HepG2 (cell line): ENCODE data around the gene SFXN5. TPM values are rescaled to one million over a fixed set of nuclear protein-coding genes. Genes with fewer than 3 reads are reported as not detected.
A peak's percentile ranks its signal among the peaks of the same experiment; 100 is the strongest.

ENCODE experiments used
- CCDC6 ChIP-seq: sonication (generic); formaldehyde crosslinking; IDR thresholded peaks from 2 replicates; pipeline ENCODE4 v1.8.1; 2022; ENCODE audit warnings: mild to moderate bottlenecking, missing genetic modification reagents, moderate library complexity
- DNMT1 ChIP-seq: sonication (generic); formaldehyde crosslinking; IDR thresholded peaks from 2 replicates; pipeline ENCODE4 v1.5.1; 2020; ENCODE audit warnings: mild to moderate bottlenecking, missing genetic modification reagents
- FIP1L1 ChIP-seq: fragments of 200-400 bp; formaldehyde crosslinking; IDR thresholded peaks from 2 replicates; pipeline ENCODE4 v1.6.1; 2018; ENCODE audit warnings: low read depth, mild to moderate bottlenecking, low read length, moderate library complexity, borderline replicate concordance; ENCODE audit not compliant: insufficient read depth
- HNRNPUL1 ChIP-seq: fragments of 200-400 bp; formaldehyde crosslinking; IDR thresholded peaks from 2 replicates; pipeline ENCODE4 v1.6.1; 2017; ENCODE audit warnings: low read depth, mild to moderate bottlenecking, low read length, moderate library complexity
- LCORL ChIP-seq, 2 experiments: fragments of 450-650 bp in 1 of 2; sonication (generic) in 1 of 2; formaldehyde crosslinking in 1 of 2; IDR thresholded peaks; 2 replicates each; pipeline versions ENCODE4 v1.5.0 to v1.6.1; 2017 to 2020; ENCODE audit warnings: antibody characterized with exemption in 1 of 2, missing genetic modification reagents in 1 of 2
- MEIS2 ChIP-seq: sonication (generic); formaldehyde crosslinking; IDR thresholded peaks from 2 replicates; pipeline ENCODE4 v1.9.0; 2021; ENCODE audit warnings: mild to moderate bottlenecking, missing genetic modification reagents
- NCOR1 ChIP-seq: fragments of 200-600 bp; sonication (generic); IDR thresholded peaks from 2 replicates; pipeline ENCODE4 v1.7.0; 2017; ENCODE audit warnings: antibody characterized with exemption, low read length, borderline replicate concordance
- SNRNP70 ChIP-seq: fragments of 200-400 bp; formaldehyde crosslinking; IDR thresholded peaks from 2 replicates; pipeline ENCODE4 v1.6.1; 2017; ENCODE audit warnings: mild to moderate bottlenecking, low read depth, low read length, moderate library complexity
- YY1 ChIP-seq: IDR thresholded peaks from 2 replicates; pipeline ENCODE4 v1.6.1; 2011; ENCODE audit warnings: low read length, low read depth, moderate library complexity, mild to moderate bottlenecking; ENCODE audit not compliant: insufficient read depth, insufficient replicate concordance
- ZKSCAN1 ChIP-seq: fragments of 150-350 bp; IDR thresholded peaks from 2 replicates; pipeline ENCODE4 v1.6.1; 2014; ENCODE audit warnings: low read length
- ZNF331 ChIP-seq: sonication (generic); formaldehyde crosslinking; IDR thresholded peaks from 2 replicates; pipeline ENCODE4 v1.4.0; 2020; ENCODE audit warnings: missing genetic modification reagents
- polyA plus RNA-seq, 8 experiments: library from polyadenylated mRNA; depleted of rRNA in 3 of 8; stranded (reverse) in 7 of 8; unstranded in 1 of 8; fragments of >200 nt; fragmentation: Illumina TruSeq in 4 of 8; extraction: Trizol in 4 of 8; gene quantifications; 2 replicates each; pipeline versions ENCODE4 v1.2.1 to v1.2.3, GENCODE V29; 2011 to 2016; ENCODE audit warnings: low read depth in 4 of 8, missing spikeins in 1 of 8, mixed read lengths in 1 of 8; ENCODE audit not compliant: insufficient read depth in 1 of 8
- total RNA-seq, 5 experiments: library from RNA; depleted of rRNA; stranded (reverse); fragments of >200 nt; fragmentation: Illumina TruSeq; extraction: Trizol; gene quantifications; 2 replicates each; pipeline ENCODE4 v1.2.3, GENCODE V29; 2016; ENCODE audit warnings: low read depth in 1 of 5
- TF ChIP-seq, protein P1 (sequence below): sonication (generic); formaldehyde crosslinking; IDR thresholded peaks from 2 replicates; pipeline ENCODE4 v1.4.0; 2020; ENCODE audit warnings: mild to moderate bottlenecking, missing genetic modification reagents
- TF ChIP-seq, protein P2 (sequence below): fragments of 450-650 bp; IDR thresholded peaks from 2 replicates; pipeline ENCODE4 v1.6.1; 2017
- TF ChIP-seq, protein P3 (sequence below): sonication (generic); formaldehyde crosslinking; IDR thresholded peaks from 2 replicates; pipeline ENCODE4 v1.4.0; 2020; ENCODE audit warnings: mild to moderate bottlenecking, low read depth, missing genetic modification reagents
- TF ChIP-seq, protein P4 (sequence below): sonication (generic); formaldehyde crosslinking; IDR thresholded peaks from 2 replicates; pipeline ENCODE4 v1.9.0; 2021; ENCODE audit warnings: missing genetic modification reagents, mild to moderate bottlenecking, borderline replicate concordance

The SFXN5 gene
- total and polyA plus RNA-seq, 2 of the 13 experiments (the other 11 are each of a cell fraction or from before 2014, with no cell fraction given), result 34.9 to 37.4 TPM

DNA sequence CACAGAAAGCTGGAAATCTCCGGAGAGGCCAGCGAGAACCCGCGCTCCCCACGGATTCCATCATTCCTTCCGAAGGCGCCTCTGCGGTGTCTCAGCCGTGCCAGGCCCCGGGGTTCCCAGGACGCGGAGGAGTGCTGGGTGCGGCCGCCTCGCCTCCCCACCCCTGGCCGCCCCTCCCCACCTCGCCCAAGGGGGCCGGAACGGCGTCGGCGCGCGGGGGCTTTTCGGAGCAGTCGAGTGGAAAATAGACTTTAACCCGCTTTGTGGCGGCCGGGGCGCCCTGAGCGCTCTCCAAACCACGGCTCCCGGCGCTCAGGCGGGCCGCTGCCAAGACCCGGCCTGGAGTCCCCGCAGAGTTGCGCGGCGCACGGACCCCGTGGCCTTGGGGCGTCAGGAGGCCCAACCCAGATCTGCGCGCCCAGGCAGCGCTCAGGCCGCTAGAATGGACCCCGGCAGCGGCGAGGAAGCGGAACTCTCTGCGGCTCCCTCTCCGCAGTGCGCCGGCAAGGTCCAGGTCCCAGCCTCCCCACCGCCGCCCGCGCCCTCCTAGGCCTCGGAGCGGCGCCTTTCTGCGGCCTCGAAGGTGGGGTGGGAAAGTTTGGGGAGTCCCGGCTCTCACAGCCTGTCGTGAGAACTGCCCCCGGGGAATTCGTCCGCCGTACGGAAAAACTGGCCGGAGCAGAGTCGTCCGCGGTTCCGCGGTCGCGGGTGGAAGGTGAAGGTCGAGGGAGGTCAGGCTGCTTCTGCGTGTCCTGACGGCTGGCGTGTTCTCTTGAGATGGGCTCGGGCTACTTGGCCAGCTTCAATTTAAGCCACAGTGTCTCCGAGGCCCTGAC lies 155.4 kb downstream of the SFXN5 start (continued):
- TF ChIP-seq, protein P1, sequence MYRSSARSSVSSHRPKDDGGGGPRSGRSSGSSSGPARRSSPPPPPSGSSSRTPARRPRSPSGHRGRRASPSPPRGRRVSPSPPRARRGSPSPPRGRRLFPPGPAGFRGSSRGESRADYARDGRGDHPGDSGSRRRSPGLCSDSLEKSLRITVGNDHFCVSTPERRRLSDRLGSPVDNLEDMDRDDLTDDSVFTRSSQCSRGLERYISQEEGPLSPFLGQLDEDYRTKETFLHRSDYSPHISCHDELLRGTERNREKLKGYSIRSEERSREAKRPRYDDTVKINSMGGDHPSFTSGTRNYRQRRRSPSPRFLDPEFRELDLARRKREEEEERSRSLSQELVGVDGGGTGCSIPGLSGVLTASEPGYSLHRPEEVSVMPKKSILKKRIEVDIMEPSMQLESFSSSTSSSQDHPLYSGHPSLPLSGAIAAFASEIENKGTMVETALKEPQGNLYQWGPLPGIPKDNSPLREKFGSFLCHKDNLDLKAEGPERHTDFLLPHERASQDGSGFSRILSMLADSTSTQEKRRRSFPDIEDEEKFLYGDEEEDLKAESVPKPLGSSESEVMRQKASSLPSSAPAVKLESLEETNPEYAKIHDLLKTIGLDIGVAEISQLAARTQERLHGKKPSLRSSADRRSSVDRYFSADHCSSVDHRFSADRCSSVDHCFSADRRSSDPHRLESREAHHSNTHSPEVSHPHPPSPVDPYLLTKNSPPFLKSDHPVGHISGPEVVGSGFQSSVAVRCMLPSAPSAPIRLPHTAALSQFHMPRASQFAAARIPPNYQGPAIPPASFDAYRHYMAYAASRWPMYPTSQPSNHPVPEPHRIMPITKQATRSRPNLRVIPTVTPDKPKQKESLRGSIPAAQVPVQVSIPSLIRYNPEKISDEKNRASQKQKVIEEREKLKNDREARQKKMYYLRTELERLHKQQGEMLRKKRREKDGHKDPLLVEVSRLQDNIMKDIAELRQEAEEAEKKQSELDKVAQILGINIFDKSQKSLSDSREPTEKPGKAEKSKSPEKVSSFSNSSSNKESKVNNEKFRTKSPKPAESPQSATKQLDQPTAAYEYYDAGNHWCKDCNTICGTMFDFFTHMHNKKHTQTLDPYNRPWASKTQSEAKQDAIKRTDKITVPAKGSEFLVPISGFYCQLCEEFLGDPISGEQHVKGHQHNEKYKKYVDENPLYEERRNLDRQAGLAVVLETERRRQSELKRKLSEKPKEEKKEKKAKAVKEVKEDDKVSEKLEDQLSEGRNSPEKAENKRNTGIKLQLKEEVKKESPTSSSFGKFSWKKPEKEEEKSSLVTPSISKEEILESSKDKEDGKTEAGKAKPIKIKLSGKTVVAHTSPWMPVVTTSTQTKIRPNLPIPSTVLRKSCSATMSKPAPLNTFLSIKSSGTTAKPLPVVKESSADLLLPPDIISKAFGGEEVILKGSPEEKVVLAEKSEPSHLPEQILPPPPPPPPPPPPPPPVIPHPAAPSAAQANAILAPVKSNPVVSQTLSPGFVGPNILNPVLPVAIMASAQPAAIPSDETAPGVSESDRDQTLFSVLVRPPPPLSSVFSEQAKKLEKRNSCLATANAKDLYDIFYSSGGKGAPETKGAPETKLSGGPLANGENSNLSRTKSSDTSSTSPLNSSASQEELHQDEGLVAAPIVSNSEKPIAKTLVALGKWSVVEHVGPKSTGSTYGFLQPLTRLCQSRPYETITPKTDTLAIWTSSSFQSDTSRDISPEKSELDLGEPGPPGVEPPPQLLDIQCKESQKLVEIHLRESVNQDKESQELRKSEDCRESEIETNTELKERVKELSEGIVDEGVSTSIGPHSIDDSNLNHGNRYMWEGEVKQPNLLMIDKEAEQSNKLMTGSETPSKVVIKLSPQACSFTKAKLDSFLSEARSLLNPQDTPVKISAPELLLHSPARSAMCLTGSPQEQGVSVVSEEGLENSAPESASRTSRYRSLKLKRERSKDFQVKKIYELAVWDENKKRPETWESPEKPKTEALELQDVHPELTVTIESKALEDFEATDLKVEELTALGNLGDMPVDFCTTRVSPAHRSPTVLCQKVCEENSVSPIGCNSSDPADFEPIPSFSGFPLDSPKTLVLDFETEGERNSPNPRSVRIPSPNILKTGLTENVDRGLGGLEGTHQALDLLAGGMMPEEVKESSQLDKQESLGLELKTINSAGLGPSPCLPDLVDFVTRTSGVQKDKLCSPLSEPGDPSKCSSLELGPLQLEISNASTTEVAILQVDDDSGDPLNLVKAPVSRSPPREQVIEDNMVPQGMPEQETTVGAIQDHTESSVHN, result no peak
- peak; percentile 88; the same call in 1 of the 2 replicates for TF ChIP-seq CCDC6 (CRISPR knock-in tag)
- 0 out of 2 replicates have a peak, but pooled peaks have one; percentile 42 for TF ChIP-seq MEIS2
- no peak for TF ChIP-seq DNMT1 (CRISPR knock-in tag)
- TF ChIP-seq NCOR1, result no peak
- TF ChIP-seq, protein P2, sequence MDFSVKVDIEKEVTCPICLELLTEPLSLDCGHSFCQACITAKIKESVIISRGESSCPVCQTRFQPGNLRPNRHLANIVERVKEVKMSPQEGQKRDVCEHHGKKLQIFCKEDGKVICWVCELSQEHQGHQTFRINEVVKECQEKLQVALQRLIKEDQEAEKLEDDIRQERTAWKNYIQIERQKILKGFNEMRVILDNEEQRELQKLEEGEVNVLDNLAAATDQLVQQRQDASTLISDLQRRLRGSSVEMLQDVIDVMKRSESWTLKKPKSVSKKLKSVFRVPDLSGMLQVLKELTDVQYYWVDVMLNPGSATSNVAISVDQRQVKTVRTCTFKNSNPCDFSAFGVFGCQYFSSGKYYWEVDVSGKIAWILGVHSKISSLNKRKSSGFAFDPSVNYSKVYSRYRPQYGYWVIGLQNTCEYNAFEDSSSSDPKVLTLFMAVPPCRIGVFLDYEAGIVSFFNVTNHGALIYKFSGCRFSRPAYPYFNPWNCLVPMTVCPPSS, result no peak
- TF ChIP-seq, protein P3, sequence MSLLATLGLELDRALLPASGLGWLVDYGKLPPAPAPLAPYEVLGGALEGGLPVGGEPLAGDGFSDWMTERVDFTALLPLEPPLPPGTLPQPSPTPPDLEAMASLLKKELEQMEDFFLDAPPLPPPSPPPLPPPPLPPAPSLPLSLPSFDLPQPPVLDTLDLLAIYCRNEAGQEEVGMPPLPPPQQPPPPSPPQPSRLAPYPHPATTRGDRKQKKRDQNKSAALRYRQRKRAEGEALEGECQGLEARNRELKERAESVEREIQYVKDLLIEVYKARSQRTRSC (CRISPR knock-in tag), result no peak
- TF ChIP-seq HNRNPUL1, result 0 out of 2 replicates have a peak, but pooled peaks have one; percentile 5
- TF ChIP-seq LCORL (IDR thresholded peaks at IDR 0.05), result no peak
- peak; percentile 94 for TF ChIP-seq LCORL (CRISPR knock-in tag; IDR thresholded peaks at IDR 0.05)
- TF ChIP-seq, protein P4, sequence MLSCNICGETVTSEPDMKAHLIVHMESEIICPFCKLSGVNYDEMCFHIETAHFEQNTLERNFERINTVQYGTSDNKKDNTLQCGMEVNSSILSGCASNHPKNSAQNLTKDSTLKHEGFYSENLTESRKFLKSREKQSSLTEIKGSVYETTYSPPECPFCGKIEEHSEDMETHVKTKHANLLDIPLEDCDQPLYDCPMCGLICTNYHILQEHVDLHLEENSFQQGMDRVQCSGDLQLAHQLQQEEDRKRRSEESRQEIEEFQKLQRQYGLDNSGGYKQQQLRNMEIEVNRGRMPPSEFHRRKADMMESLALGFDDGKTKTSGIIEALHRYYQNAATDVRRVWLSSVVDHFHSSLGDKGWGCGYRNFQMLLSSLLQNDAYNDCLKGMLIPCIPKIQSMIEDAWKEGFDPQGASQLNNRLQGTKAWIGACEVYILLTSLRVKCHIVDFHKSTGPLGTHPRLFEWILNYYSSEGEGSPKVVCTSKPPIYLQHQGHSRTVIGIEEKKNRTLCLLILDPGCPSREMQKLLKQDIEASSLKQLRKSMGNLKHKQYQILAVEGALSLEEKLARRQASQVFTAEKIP (CRISPR knock-in tag), result no peak
- TF ChIP-seq FIP1L1, result no peak
- TF ChIP-seq ZKSCAN1, result no peak
- TF ChIP-seq YY1, result peak; percentile 73
- TF ChIP-seq ZNF331 (CRISPR knock-in tag), result peak; percentile 85
- TF ChIP-seq SNRNP70, result no peak
